Measurements from ENCODE around the gene PPP1R15B.

The PPP1R15B gene

DNA sequence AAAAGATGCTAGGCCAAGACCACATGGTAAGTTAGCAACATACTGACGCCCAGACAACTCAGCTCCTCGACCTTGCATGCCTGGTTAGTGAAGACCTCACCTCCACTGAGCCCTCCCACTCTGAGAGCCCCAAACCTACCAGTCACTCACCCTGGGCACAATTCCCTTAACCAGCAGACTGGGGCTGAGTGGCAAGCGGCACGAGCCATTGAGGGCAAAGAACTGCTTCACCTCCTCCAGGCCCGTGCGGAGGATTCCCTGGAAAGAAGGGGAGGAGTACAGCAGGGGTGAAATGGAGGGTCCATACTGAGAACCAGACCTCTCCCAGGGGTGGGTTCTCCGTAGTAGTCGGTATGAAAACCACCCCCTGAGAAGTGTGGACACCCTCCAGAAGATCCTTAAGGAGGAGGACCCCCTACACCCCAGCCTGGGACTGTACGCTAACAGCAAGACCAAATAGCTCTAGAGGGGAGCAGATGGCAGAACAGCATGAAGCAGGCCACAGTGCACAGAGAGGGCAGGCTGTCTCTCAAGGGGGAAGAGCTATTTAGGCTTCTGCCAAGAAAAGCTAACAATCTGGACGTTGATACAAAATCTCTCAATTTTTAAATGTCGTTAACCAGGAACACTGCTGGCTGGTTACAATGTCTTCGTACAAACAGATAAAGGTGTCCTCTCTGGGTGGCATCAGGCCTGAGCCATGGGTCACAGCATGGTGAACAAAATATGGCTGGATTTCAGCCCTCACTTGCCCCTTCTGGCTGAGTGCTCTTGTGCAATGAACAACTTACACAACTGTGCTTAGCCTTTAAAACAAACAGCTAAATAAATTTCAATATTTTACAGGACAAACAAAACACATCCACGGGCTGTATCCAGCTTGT is 31.0 kb upstream of the PPP1R15B start:
- H3K27ac ChIP-seq (ENCODE audit: low read depth, low read length) = no peak overlapping the region

DNA sequence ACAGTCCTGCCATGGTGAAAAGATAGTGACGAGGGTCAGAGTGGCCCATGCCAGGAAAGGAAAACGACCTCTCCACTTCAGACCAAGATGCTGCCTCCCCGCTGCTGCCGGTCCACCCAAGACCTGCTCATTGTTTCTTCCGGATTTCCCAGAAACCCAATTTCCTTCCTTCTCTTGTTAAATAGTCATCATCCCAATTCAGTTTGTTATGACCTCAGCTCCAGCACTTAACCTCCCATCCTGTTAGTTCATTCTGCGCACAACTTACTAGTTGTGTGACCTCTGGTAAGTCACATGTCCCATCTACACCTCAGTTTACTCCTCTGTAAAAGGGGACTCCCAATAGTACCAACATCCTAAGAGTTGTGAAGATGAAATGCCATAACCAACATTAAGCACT is 29.9 kb upstream of the PPP1R15B start:
- no peaks in the 10 kb centered on the region for H3K27me3 ChIP-seq (ENCODE audit: insufficient read depth, low read length, poor library complexity)

More for the DNA sequence above, 31.0 kb upstream of the PPP1R15B start:
- Histone ChIP-seq H3K4ac (ENCODE audit: low read depth, low read length) (no peak overlapping the region), H2AK5ac (ENCODE audit: low read length) (no peak overlapping the region), H3K4me2 (ENCODE audit: low read length) (no peak overlapping the region), H3K79me2 (ENCODE audit: control insufficient read depth, insufficient read depth, low read length) (no peaks in the 10 kb centered on the region), H2BK120ac (ENCODE audit: low read depth, low read length) (no peak overlapping the region), H3K79me1 (ENCODE audit: low read length) (no peaks in the 10 kb centered on the region), H4K5ac (ENCODE audit: low read length) (no peak overlapping the region), H3K18ac (ENCODE audit: low read length) (no peak overlapping the region), H3K9ac (ENCODE audit: low read length) (no peak overlapping the region), H4K8ac (ENCODE audit: low read depth, low read length) (no peak overlapping the region), H2BK5ac (ENCODE audit: low read length) (no peak overlapping the region), H2BK15ac (replicated peaks; ENCODE audit: low read depth) (no peak overlapping the region), H3K4me1 (ENCODE audit: control insufficient read depth, low read depth, low read length) (no peaks in the 10 kb centered on the region), H3K36me3 (ENCODE audit: control insufficient read depth, insufficient read depth, low read length) (peaks cover 3% of the 10 kb centered on the region), H3K27me3 (ENCODE audit: insufficient read depth, low read length, poor library complexity) (no peaks in the 10 kb centered on the region), H3K23ac (ENCODE audit: low read length) (no peak overlapping the region), H3K56ac (ENCODE audit: low read length) (no peak overlapping the region), H3K4me3 (ENCODE audit: low read length) (no peak overlapping the region)
- no peak for DNase-seq
- WGBS (ENCODE audit: extremely low coverage, insufficient coverage, low lambda C conversion rate) = no CpG with 5 or more reads among the region's 13 CpGs

DNA sequence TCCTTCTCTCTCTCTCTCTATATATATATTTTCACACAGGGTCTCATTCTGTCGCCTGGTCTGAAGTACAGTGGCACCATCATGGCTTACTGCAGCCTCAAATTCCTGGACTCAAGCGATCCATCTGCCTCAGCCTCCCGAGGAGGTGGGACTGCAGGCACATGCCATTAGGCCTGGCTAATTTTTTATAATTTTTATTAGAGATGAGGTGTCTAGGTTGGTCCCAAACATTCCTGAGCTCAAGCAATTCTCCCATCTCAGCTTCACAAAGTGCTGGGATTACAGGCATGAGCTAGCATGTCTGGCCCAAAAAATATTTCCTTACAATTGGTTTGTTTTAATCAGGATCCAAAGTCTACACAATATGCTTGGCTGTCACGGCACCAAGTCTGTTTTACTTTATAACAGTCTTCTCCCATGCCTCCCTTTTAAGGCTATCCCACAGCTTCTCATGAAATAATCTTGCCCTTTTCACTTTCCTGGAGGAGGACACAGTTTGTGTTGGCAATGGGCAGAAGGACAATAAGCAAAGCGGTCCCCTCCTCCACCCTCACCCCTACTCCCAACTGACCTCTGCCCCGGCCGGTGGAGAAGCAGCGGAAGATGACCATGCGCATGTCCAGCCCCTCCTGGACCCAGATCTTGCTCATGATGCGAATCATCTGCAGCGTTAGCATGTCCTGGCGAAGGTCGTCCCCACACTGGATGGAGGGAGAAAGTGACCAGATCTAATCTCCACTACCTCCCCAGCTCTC is 28.2 kb upstream of the PPP1R15B start:
- Histone ChIP-seq H3K36me3 (ENCODE audit: control insufficient read depth, insufficient read depth, low read length) (peaks cover 3% of the 10 kb centered on the region), H3K27me3 (ENCODE audit: insufficient read depth, low read length, poor library complexity) (no peaks in the 10 kb centered on the region)
- no CpG with 5 or more reads among the region's 13 CpGs for WGBS (ENCODE audit: extremely low coverage, insufficient coverage, low lambda C conversion rate)

More for the DNA sequence above, 29.9 kb upstream of the PPP1R15B start:
- Histone ChIP-seq H3K9ac (ENCODE audit: low read length) (no peak overlapping the region), H3K56ac (ENCODE audit: low read length) (no peak overlapping the region), H3K27ac (ENCODE audit: low read depth, low read length) (no peak overlapping the region), H3K23ac (ENCODE audit: low read length) (no peak overlapping the region), H2BK15ac (replicated peaks; ENCODE audit: low read depth) (no peak overlapping the region), H3K79me2 (ENCODE audit: control insufficient read depth, insufficient read depth, low read length) (no peaks in the 10 kb centered on the region), H3K79me1 (ENCODE audit: low read length) (no peaks in the 10 kb centered on the region), H2BK120ac (ENCODE audit: low read depth, low read length) (no peak overlapping the region), H3K18ac (ENCODE audit: low read length) (no peak overlapping the region), H3K36me3 (ENCODE audit: control insufficient read depth, insufficient read depth, low read length) (peaks cover 3% of the 10 kb centered on the region), H3K4me1 (ENCODE audit: control insufficient read depth, low read depth, low read length) (no peaks in the 10 kb centered on the region), H2BK5ac (ENCODE audit: low read length) (no peak overlapping the region), H3K4ac (ENCODE audit: low read depth, low read length) (no peak overlapping the region), H3K4me3 (ENCODE audit: low read length) (no peak overlapping the region), H4K8ac (ENCODE audit: low read depth, low read length) (no peak overlapping the region), H2AK5ac (ENCODE audit: low read length) (no peak overlapping the region), H3K4me2 (ENCODE audit: low read length) (no peak overlapping the region), H4K5ac (ENCODE audit: low read length) (no peak overlapping the region)
- no peak for DNase-seq
- WGBS (ENCODE audit: extremely low coverage, insufficient coverage, low lambda C conversion rate) = no CpG with 5 or more reads among the region's 6 CpGs

DNA sequence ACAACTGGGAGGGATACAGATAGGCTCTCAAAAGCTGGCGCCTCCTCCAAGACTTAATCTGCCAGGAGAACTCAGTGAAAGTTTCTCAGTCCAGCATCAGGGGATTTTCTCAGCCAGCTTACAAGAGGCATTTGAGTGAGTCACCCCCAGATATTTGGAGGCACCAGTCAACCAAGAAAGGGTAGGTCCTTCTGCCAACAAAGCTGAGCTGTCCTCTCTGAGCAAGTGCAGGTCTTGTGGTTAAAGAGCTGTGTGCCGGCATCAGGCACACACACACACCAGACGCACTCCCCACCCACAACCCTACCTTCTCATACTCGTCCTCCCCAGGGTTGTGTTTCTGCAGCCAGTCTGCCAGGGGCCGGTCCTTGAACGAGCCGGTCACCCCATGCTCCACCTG is 27.0 kb upstream of the PPP1R15B start:
- no CpG with 5 or more reads among the region's 7 CpGs for WGBS (ENCODE audit: extremely low coverage, insufficient coverage, low lambda C conversion rate)

More for the DNA sequence above, 28.2 kb upstream of the PPP1R15B start:
- H4K5ac ChIP-seq (ENCODE audit: low read length) = no peak overlapping the region
- H3K27ac ChIP-seq (ENCODE audit: low read depth, low read length) = no peak overlapping the region
- no peak overlapping the region for H3K56ac ChIP-seq (ENCODE audit: low read length)
- H3K4me1 ChIP-seq (ENCODE audit: control insufficient read depth, low read depth, low read length) = no peaks in the 10 kb centered on the region
- H2AK5ac ChIP-seq (ENCODE audit: low read length) = no peak overlapping the region
- H3K79me1 ChIP-seq (ENCODE audit: low read length) = no peaks in the 10 kb centered on the region
- H3K18ac ChIP-seq (ENCODE audit: low read length) = no peak overlapping the region
- H3K9ac ChIP-seq (ENCODE audit: low read length) = no peak overlapping the region
- no peak overlapping the region for H2BK120ac ChIP-seq (ENCODE audit: low read depth, low read length)
- no peaks in the 10 kb centered on the region for H3K79me2 ChIP-seq (ENCODE audit: control insufficient read depth, insufficient read depth, low read length)
- no peak overlapping the region for H3K4me3 ChIP-seq (ENCODE audit: low read length)
- no peak overlapping the region for H3K23ac ChIP-seq (ENCODE audit: low read length)
- no peak overlapping the region for H2BK15ac ChIP-seq (replicated peaks; ENCODE audit: low read depth)
- no peak overlapping the region for H3K4ac ChIP-seq (ENCODE audit: low read depth, low read length)
- H3K4me2 ChIP-seq (ENCODE audit: low read length) = no peak overlapping the region
- H2BK5ac ChIP-seq (ENCODE audit: low read length) = no peak overlapping the region
- H4K8ac ChIP-seq (ENCODE audit: low read depth, low read length) = no peak overlapping the region
- no peak for DNase-seq

DNA sequence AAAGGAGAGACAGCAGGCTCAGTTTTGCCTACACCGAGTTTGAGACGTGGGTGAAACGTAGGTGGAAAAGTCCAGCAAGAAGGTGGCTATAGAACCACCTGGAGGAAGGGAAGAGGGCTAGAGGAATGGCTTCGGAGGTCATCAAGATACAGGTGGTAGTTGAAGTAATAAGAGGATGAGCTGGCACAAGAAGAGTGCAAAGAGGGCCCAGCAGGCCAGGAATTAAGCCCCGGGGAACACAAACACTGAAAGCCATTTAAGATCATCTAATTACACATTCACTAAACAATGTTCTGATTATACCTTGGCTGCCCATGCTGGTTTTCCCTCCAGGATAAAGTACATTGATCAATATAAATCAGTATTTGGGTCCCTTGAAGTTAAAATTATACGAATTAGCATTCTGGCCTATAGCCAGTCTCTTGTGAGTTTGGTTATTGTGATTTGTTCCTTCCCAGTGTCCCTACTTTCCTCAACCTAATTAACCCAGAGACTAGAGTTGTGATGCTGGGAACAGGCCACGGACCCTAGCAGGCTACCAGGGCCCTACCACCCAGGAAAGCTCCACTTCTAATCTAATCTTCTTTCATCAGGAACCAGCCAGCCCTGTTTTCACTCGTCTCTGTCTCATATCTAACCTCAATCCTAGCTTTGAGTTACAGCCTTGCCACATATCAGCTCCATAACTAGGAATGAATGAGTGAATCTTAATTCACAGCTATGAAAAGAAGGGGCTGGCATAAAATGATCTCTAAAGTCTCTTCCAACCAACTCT is 26.4 kb upstream of the PPP1R15B start:
- no CpG with 5 or more reads among the region's 8 CpGs for WGBS (ENCODE audit: extremely low coverage, insufficient coverage, low lambda C conversion rate)
- Histone ChIP-seq H4K5ac (ENCODE audit: low read length) (no peak overlapping the region), H3K4me1 (ENCODE audit: control insufficient read depth, low read depth, low read length) (no peaks in the 10 kb centered on the region), H3K18ac (ENCODE audit: low read length) (no peak overlapping the region), H3K27ac (ENCODE audit: low read depth, low read length) (no peak overlapping the region), H3K79me2 (ENCODE audit: control insufficient read depth, insufficient read depth, low read length) (no peaks in the 10 kb centered on the region), H4K8ac (ENCODE audit: low read depth, low read length) (no peak overlapping the region), H2BK120ac (ENCODE audit: low read depth, low read length) (no peak overlapping the region), H3K27me3 (ENCODE audit: insufficient read depth, low read length, poor library complexity) (no peaks in the 10 kb centered on the region), H3K4me3 (ENCODE audit: low read length) (no peak overlapping the region), H2AK5ac (ENCODE audit: low read length) (no peak overlapping the region), H2BK5ac (ENCODE audit: low read length) (no peak overlapping the region), H3K4ac (ENCODE audit: low read depth, low read length) (no peak overlapping the region), H3K56ac (ENCODE audit: low read length) (no peak overlapping the region), H3K36me3 (ENCODE audit: control insufficient read depth, insufficient read depth, low read length) (peaks cover under 1% of the 10 kb centered on the region), H2BK15ac (replicated peaks; ENCODE audit: low read depth) (no peak overlapping the region), H3K23ac (ENCODE audit: low read length) (no peak overlapping the region), H3K9ac (ENCODE audit: low read length) (no peak overlapping the region), H3K4me2 (ENCODE audit: low read length) (no peak overlapping the region), H3K79me1 (ENCODE audit: low read length) (no peaks in the 10 kb centered on the region)
- DNase-seq = no peak

More for the DNA sequence above, 27.0 kb upstream of the PPP1R15B start:
- Histone ChIP-seq H3K27me3 (ENCODE audit: insufficient read depth, low read length, poor library complexity) (no peaks in the 10 kb centered on the region), H3K23ac (ENCODE audit: low read length) (no peak overlapping the region), H2AK5ac (ENCODE audit: low read length) (no peak overlapping the region), H3K79me1 (ENCODE audit: low read length) (no peaks in the 10 kb centered on the region), H3K27ac (ENCODE audit: low read depth, low read length) (no peak overlapping the region), H2BK120ac (ENCODE audit: low read depth, low read length) (no peak overlapping the region), H3K79me2 (ENCODE audit: control insufficient read depth, insufficient read depth, low read length) (no peaks in the 10 kb centered on the region), H3K4ac (ENCODE audit: low read depth, low read length) (no peak overlapping the region), H4K5ac (ENCODE audit: low read length) (no peak overlapping the region), H3K4me2 (ENCODE audit: low read length) (no peak overlapping the region), H3K9ac (ENCODE audit: low read length) (no peak overlapping the region), H3K56ac (ENCODE audit: low read length) (no peak overlapping the region), H2BK15ac (replicated peaks; ENCODE audit: low read depth) (no peak overlapping the region), H3K18ac (ENCODE audit: low read length) (no peak overlapping the region), H4K8ac (ENCODE audit: low read depth, low read length) (no peak overlapping the region), H3K36me3 (ENCODE audit: control insufficient read depth, insufficient read depth, low read length) (no peaks in the 10 kb centered on the region), H2BK5ac (ENCODE audit: low read length) (no peak overlapping the region), H3K4me1 (ENCODE audit: control insufficient read depth, low read depth, low read length) (no peaks in the 10 kb centered on the region), H3K4me3 (ENCODE audit: low read length) (no peak overlapping the region)
- no peak for DNase-seq
